MM.1S (cell line): ENCODE results near the gene PADI4.

Experiments used
- DNase-seq: peaks from one replicate; pipeline ENCODE4 v3.0.0-alpha.2; 2015
- H2AFZ ChIP-seq: fragments of 300-600 bp; sonication (generic); 2 replicates; pipeline ENCODE4 v1.6.0; 2016; ENCODE audit warnings: antibody characterized with exemption, low read length
- H3F3A ChIP-seq: fragments of 300-600 bp; sonication (generic); 2 replicates; pipeline ENCODE4 v1.6.1; 2016; ENCODE audit warnings: mild to moderate bottlenecking, antibody characterized with exemption, low read length, moderate library complexity, mixed read lengths; ENCODE audit not compliant: insufficient read depth
- H3K27ac ChIP-seq: fragments of 300-600 bp; sonication (generic); 2 replicates; pipeline ENCODE4 v1.5.1; 2016; ENCODE audit warnings: mild to moderate bottlenecking, low read length
- H3K27me3 ChIP-seq: fragments of 300-600 bp; sonication (generic); replicated peaks from 2 replicates; pipeline ENCODE4 v1.6.0; 2016; ENCODE audit warnings: low read length; ENCODE audit not compliant: insufficient read depth
- H3K36me3 ChIP-seq: fragments of 300-600 bp; sonication (generic); replicated peaks from 2 replicates; pipeline ENCODE4 v1.6.1; 2016; ENCODE audit warnings: mild to moderate bottlenecking, low read length, mixed read lengths; ENCODE audit not compliant: insufficient read depth
- H3K4me1 ChIP-seq: fragments of 300-600 bp; sonication (generic); 2 replicates; pipeline ENCODE4 v1.6.1; 2016; ENCODE audit warnings: low read length, mixed read lengths
- H3K4me2 ChIP-seq: fragments of 300-600 bp; sonication (generic); 2 replicates; pipeline ENCODE4 v1.6.0; 2016; ENCODE audit warnings: low read depth, low read length
- H3K4me3 ChIP-seq: fragments of 300-600 bp; sonication (generic); 2 replicates; pipeline ENCODE4 v1.5.1; 2016; ENCODE audit warnings: low read length, mixed read lengths
- H3K79me2 ChIP-seq: fragments of 300-600 bp; sonication (generic); 2 replicates; pipeline ENCODE4 v1.6.1; 2016; ENCODE audit warnings: mixed run types, low read length, mixed read lengths
- H3K9ac ChIP-seq: fragments of 300-600 bp; sonication (generic); 2 replicates; pipeline ENCODE4 v1.6.1; 2016; ENCODE audit warnings: low read length, mixed read lengths
- H3K9me2 ChIP-seq: fragments of 300-600 bp; sonication (generic); replicated peaks from 2 replicates; pipeline ENCODE4 v1.6.1; 2016; ENCODE audit warnings: mild to moderate bottlenecking, low read length, mixed read lengths; ENCODE audit not compliant: insufficient read depth
- H3K9me3 ChIP-seq: fragments of 300-600 bp; sonication (generic); replicated peaks from 2 replicates; pipeline ENCODE4 v1.6.1; 2016; ENCODE audit warnings: mild to moderate bottlenecking, low read length, mixed read lengths; ENCODE audit not compliant: insufficient read depth
- H4K20me1 ChIP-seq: fragments of 300-600 bp; sonication (generic); 2 replicates; pipeline ENCODE4 v1.6.1; 2016; ENCODE audit warnings: mild to moderate bottlenecking, low read length, moderate library complexity, mixed read lengths; ENCODE audit not compliant: insufficient read depth
- CTCF ChIP-seq: fragments of 300-600 bp; sonication (generic); IDR thresholded peaks from 2 replicates; pipeline ENCODE4 v1.5.1; 2016; ENCODE audit warnings: antibody characterized with exemption, low read length, mixed read lengths
- EZH2 ChIP-seq: fragments of 300-600 bp; sonication (generic); optimal IDR thresholded peaks from 2 replicates; pipeline ENCODE3; 2017; ENCODE audit warnings: low read depth, mild to moderate bottlenecking, antibody characterized with exemption, low read length, mixed read lengths
- EZH2phosphoT487 ChIP-seq: fragments of 300-600 bp; sonication (generic); IDR thresholded peaks from 2 replicates; pipeline ENCODE4 v1.6.1; 2018; ENCODE audit warnings: antibody characterized with exemption, low read length

Gene PADI4

DNA sequence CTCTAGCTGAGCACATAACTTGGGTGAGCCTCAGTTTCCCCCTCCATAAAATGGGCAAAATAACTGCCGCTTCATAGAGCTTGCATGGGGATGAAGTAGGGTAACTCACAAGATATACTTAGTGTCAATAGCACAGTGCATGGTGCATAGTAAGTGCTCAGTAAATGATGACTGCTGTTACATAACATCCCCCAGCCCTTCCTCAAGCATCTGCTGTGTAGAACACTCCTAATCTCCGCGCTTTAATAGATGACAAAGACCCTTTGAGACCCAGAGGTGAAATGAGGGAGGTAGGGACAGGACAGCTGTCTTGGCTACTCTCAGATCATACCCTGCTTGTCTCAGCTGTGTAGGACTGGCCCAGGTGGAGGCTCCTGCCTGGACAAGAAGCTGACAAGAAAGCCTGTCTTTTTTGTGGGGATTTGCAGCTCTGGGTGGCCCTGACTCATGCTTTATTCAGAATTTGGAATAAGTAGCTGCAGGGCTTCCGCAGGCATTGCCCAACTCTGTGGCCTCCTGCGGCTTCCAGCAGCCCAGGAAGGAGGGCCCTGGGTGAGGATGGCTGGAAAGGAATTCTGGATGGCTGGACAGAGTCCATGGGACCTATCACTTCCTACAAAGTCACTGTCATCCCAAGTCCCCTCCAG, 20.7 kb upstream of the PADI4 start:
- H2AFZ ChIP-seq, result no peak overlapping the region
- peaks cover 97% of the 10 kb centered on the region for H3K27me3 ChIP-seq
- H3K27ac ChIP-seq, result no peak overlapping the region
- TF ChIP-seq EZH2phosphoT487 (no peak), CTCF (no peak), EZH2 (no peak)
- DNase-seq, result no peak
- no peak overlapping the region for H3K4me3 ChIP-seq
- no peaks in the 10 kb centered on the region for H3F3A ChIP-seq
- H3K9ac ChIP-seq, result no peak overlapping the region
- H3K9me3 ChIP-seq, result no peaks in the 10 kb centered on the region
- H4K20me1 ChIP-seq, result no peaks in the 10 kb centered on the region
- no peaks in the 10 kb centered on the region for H3K4me1 ChIP-seq
- no peaks in the 10 kb centered on the region for H3K36me3 ChIP-seq
- H3K9me2 ChIP-seq, result no peaks in the 10 kb centered on the region
- no peak overlapping the region for H3K4me2 ChIP-seq
- H3K79me2 ChIP-seq, result no peaks in the 10 kb centered on the region

DNA sequence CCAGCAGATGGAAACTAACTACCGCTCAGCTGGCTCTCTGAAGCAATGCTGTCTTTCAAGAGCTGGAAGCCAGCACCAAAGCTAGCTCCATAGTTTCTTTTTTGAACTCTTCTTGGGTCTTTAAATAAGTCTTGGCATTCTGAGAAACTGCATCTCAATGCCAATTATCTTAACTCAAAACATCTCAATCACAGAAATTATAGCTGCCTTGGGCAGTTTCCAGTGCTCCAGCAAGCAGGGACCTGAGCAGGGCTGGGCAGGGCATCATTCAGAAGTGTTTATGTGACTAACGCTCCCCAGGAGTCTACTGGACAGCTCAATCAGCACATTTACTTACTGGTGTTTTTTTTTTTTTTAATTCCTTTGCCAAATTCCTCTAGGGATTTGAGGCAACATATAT, 18.3 kb upstream of the PADI4 start:
- Histone ChIP-seq H3K36me3 (no peaks in the 10 kb centered on the region), H3K9me3 (no peaks in the 10 kb centered on the region), H3K9me2 (no peaks in the 10 kb centered on the region), H3K4me3 (no peak overlapping the region), H3K4me1 (no peaks in the 10 kb centered on the region), H4K20me1 (no peaks in the 10 kb centered on the region), H3K27me3 (peaks cover 95% of the 10 kb centered on the region), H2AFZ (no peak overlapping the region), H3K9ac (no peak overlapping the region), H3F3A (no peaks in the 10 kb centered on the region), H3K4me2 (no peak overlapping the region), H3K27ac (no peak overlapping the region), H3K79me2 (no peaks in the 10 kb centered on the region)
- no peak for TF ChIP-seq EZH2phosphoT487
- no peak for TF ChIP-seq CTCF
- TF ChIP-seq EZH2, result no peak
- no peak for DNase-seq

- no peak overlapping the region for H2AFZ ChIP-seq
- H3K9me2 ChIP-seq, result no peaks in the 10 kb centered on the region
- H3K27ac ChIP-seq, result no peak overlapping the region
- H3K9me3 ChIP-seq, result no peaks in the 10 kb centered on the region
- H3K4me3 ChIP-seq, result no peak overlapping the region
- no peak overlapping the region for H3K9ac ChIP-seq
- no peaks in the 10 kb centered on the region for H4K20me1 ChIP-seq
- H3K36me3 ChIP-seq, result no peaks in the 10 kb centered on the region
- H3K4me1 ChIP-seq, result no peaks in the 10 kb centered on the region
- DNase-seq, result no peak
- H3K27me3 ChIP-seq, result peaks cover 94% of the 10 kb centered on the region
- no peak overlapping the region for H3K4me2 ChIP-seq
- H3K79me2 ChIP-seq, result no peaks in the 10 kb centered on the region
- no peaks in the 10 kb centered on the region for H3F3A ChIP-seq
- TF ChIP-seq EZH2phosphoT487 (no peak), EZH2 (no peak), CTCF (no peak)
Measured at GRCh38 chr1:17290553-17290952, 17.4 kb upstream of the PADI4 start.
